ENCODE data around the gene SETDB2.

The SETDB2 gene, protein sequence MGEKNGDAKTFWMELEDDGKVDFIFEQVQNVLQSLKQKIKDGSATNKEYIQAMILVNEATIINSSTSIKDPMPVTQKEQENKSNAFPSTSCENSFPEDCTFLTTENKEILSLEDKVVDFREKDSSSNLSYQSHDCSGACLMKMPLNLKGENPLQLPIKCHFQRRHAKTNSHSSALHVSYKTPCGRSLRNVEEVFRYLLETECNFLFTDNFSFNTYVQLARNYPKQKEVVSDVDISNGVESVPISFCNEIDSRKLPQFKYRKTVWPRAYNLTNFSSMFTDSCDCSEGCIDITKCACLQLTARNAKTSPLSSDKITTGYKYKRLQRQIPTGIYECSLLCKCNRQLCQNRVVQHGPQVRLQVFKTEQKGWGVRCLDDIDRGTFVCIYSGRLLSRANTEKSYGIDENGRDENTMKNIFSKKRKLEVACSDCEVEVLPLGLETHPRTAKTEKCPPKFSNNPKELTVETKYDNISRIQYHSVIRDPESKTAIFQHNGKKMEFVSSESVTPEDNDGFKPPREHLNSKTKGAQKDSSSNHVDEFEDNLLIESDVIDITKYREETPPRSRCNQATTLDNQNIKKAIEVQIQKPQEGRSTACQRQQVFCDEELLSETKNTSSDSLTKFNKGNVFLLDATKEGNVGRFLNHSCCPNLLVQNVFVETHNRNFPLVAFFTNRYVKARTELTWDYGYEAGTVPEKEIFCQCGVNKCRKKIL

GRCh38 chr13:49443704-49444523 is at the start of gene SETDB2, which contains the start of gene CAB39L:
Gene SETDB2, plus strand, starts transcription at chr13:49444274. Its CDS starts 7,620 bp downstream, at chr13:49451894.
Gene CAB39L, minus strand, starts transcription at chr13:49444064. Its CDS starts 61,154 bp downstream, at chr13:49382910.
- peak; percentile 99 for DNase-seq

GRCh38 chr13:49395451-49395865 is 48.6 kb upstream of the SETDB2 start:
- DNase-seq, result peak; percentile 34

DNA sequence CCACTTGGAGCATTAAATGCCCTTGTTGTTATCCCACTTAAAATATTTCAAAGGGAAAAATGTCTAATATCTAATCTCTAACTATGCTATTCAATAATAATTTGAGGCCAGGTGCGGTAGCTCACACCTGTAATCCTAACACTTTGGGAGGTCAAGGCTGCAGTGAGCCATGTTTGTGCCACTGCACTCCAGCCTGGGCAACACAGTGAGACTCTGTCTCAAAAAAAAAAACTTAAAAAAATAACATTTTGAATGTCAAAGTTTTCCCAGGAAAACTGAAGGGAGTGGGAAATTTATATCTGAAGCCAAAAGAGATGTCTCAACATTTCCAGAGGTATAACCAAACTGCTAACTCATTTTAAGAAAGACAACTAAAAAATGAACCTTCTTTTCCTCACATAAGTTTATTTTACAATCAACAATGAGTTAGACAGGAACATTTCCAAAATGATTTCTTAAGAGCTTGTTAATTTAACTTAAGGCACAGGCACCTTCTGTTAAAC is 48.1 kb upstream of the SETDB2 start:
- no peak for DNase-seq

DNA sequence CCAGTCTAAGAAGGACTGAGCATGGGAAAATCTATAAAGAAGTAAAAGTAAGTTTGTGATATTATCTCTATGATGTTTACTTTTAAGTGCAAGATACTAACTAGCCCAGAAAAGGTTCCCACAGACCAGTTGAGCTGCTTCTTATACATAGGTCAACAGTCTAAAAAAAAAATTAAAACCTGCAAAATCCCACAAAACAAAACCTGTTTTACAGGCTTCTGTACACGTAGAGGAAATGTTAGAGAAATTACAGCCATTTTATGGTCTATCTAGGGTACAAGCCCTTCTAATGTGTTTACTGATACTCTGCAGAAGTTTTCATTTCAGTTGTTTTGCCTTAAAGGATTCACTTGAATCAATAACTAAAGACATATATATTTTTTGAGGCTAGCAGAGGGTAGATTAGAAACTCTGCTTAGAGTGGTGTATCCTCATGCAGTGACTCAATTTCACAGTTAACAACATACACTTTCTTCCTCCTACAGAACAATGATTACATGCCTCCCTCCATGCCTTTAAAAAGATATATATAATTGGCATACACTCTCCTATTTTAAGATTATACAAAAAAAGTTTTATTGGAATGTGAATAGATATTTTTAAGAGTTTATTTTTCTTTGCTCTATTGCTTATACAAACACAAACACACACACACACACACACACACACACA is 44.1 kb upstream of the SETDB2 start:
- DNase-seq, result no peak

DNA sequence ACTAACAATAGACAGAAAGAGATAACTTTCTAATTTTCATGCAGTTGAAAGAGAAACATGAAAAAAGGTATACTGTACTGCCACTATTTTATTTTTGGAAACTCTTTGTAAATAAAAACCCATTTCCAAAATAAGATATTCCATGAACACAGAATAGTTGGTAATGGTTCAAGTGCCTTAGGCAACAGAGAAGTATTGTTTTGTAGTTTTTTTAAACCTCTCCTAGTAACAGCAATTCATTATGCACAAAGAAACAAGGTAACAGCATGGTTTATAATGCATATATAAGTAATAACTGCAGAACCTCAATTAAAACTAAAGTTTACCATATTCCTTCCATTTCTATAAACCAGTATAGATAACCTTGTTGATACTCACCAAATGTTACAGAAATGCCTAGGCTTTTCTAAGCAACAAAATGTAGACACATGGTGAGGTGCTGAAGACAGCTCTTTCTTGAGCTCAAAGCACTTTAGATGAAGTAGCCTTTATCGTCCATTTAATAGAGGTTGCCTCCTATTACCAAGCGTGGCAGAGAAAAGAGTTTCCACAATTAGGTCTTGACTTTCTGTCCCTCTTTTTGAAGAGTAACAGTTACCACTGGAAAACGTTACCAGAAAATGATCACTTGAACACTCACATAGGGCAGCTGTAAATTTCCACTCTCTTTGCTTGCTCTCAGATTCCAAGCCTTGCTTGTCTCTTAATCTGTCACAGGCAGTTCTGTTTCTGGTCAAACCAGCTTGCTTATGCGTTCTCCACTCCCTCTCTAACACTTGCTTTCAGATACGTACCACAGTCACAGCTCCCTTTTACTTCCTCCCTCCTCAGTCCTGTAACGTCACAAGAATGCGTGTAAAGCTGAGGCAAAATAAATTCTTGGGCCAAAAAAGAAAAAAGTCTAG is 43.1 kb upstream of the SETDB2 start:
- no peak for DNase-seq

GRCh38 chr13:49403996-49404702 is 39.9 kb upstream of the SETDB2 start:
- no peak for DNase-seq

GRCh38 chr13:49404703-49405020 is 39.4 kb upstream of the SETDB2 start:
- no peak for DNase-seq

DNA sequence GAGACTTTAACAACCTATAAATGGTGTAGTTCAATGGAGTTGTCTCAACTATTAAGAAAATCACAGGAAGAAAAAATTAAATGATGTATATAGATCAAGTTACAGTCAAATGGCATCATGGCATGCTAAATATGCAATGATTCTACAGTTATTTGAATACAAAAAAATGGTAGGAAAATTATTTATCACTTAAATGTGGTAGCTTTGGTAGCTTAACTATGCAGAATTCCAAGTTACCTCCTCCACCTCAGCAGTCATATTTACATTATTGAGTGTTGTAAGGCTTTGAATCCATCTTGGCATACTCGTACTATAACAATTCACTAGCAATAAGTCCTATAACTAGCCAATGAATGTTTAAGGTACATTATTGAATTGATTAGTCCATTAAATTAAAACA is 37.0 kb upstream of the SETDB2 start:
- DNase-seq, result no peak

DNA sequence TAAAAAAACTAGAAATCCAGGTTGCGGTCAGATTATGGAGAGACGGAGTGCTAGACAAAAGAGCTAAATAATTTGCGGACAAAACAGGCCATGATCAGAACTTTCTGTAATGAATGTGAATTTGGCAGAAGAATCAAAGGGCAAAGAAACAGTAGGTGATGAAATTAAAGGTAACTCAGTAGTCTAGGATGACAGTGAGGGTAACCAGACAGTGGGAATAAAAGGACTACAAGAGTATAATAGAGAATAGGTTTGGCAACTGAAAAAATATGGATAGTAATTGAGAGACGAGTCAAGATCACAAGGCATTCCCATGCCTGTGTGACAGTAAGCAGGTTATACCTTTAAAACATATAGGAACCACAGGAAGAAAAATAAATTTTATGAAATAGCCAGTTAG is 36.1 kb upstream of the SETDB2 start:
- no peak for DNase-seq

GRCh38 chr13:49409008-49409407 is 35.1 kb upstream of the SETDB2 start:
- DNase-seq, result no peak

GRCh38 chr13:49410006-49410405 is 34.1 kb upstream of the SETDB2 start:
- DNase-seq, result no peak

- no peak for DNase-seq
Measured at GRCh38 chr13:49410477-49410876, 33.6 kb upstream of the SETDB2 start.

- no peak for DNase-seq
Measured at GRCh38 chr13:49411353-49411752, 32.7 kb upstream of the SETDB2 start.

DNA sequence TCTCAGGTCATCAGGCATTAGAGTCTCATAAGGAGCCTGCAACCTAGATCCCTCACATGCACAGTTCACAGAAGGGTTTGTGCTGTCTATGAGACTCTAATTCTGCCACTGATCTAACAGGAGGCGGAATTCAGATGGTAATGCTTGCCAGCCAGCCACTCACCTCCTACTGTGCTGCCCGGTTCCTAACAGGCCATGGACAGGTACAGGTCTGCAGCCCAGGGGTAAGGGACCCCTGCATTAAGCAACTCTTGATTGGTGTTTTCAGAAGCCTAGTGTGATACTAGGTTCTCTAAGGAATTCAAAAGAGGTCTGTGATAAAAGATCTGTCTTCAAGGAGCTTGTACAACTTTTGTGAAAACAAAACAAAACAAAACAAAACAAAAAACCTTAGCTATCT is 31.3 kb upstream of the SETDB2 start:
- no peak for DNase-seq

GRCh38 chr13:49417161-49417560 is 26.9 kb upstream of the SETDB2 start:
- no peak for DNase-seq

DNA sequence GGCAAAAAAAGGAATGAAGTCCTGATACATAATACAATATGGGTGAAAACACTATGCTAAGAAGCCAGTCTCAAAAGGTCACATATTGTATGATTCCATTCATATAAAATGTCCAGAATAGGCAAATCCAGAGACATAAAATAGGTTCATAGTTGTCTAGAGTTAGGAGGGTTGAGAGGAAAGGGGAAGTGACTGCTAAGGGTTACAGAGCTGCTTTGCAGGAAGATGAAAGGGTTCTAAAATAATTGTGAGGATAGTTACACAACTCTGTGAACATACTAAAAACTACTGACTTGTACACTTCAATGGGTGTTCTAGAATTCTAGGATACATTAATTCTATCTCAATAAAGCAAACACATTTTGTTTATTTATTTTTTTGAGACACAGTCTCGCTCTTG is 25.9 kb upstream of the SETDB2 start:
- DNase-seq, result no peak

DNA sequence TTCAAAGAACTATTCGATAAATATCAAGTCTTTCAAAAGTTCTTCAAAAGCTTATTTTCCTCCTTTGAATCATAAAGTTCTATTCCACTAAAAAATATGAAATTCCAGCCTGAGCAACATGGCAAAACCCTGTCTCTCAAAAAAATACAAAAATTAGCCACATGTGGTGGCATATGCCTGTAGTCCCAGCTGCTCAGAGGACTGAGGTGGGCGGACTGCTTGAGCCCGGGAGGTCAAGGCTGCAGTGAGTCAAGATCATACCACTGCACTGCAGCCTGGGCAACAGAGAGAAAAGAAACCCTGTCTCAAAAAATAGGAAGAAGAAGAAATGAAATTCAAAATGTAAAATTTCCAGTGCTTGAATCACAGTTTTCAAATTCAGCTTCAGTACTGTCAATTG is 24.8 kb upstream of the SETDB2 start:
- DNase-seq, result no peak

GRCh38 chr13:49421391-49421790 is 22.7 kb upstream of the SETDB2 start:
- no peak for DNase-seq

DNA sequence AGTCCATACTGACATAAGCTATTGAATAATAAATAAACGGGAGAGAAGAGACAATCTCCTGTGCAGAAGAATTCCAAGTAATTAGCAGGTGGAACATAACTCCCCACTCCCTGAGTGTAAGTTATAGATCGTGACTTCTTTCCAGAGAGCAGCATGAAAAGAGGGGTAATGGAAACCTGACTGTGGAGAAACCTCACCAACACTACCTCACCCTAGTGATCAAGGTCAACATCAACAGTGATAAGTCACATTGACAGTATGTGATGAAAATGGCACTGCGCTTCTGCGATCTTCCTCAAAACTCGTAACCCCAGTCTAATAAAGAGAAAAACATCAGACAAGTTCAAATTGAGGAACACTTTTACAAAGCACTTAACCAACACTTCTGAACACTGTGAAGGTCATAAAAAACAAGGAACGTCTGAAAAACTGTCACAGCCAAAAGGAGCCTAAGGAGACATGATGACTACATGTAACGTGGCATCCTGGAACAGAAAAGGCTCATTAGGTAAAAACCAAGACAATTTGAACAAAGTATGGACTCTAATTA is 20.0 kb upstream of the SETDB2 start:
- DNase-seq, result no peak

GRCh38 chr13:49428041-49428763 is 15.9 kb upstream of the SETDB2 start:
- DNase-seq, result no peak

Data from left hindlimb (tissue), 1 donor.